WTC11 (cell line): Measurements from ENCODE around the gene ARHGEF1. TPM values are rescaled to one million over a fixed set of nuclear protein-coding genes. Genes with fewer than 3 reads are reported as not detected.
A peak's percentile ranks its signal among the peaks of the same experiment; 100 is the strongest.

Experiments
- ATAC-seq: fragments of 200-7000 bp; cut with Tn5 transposase; 2 replicates; pipeline ENCODE4 v1.10.0; 2021; ENCODE audit warnings: mild to moderate bottlenecking, moderate library complexity
- CTCF ChIA-PET: fragments of 300-600 bp; sonication (Branson Sonifier 250); formaldehyde crosslinking; loops from one replicate; lab custom pipeline; 2021; ENCODE audit warnings: antibody characterized with exemption; lab: Charles Lee
- POLR2A ChIA-PET: fragments of 350-600 bp; sonication (Branson Sonifier 250); formaldehyde crosslinking; loops from one replicate; lab custom pipeline; 2021; ENCODE audit warnings: antibody characterized with exemption; lab: Charles Lee
- DNase-seq: peaks from one replicate; pipeline ENCODE4 v3.0.0; 2021; ENCODE audit warnings: low spot score
- H3K27ac Mint-ChIP-seq: 2 replicates; pipeline ENCODE4 v1.8.0; 2021; ENCODE audit warnings: mixed read lengths
- H3K27me3 Mint-ChIP-seq: 2 replicates; pipeline ENCODE4 v1.8.0; 2021; ENCODE audit warnings: low read depth, mild to moderate bottlenecking, moderate library complexity, mixed read lengths
- H3K36me3 Mint-ChIP-seq: 2 replicates; pipeline ENCODE4 v1.8.0; 2021; ENCODE audit warnings: mixed read lengths
- H3K4me1 Mint-ChIP-seq: 2 replicates; pipeline ENCODE4 v1.8.0; 2022; ENCODE audit warnings: mixed read lengths
- H3K4me3 Mint-ChIP-seq: 2 replicates; pipeline ENCODE4 v1.8.0; 2021; ENCODE audit warnings: mild to moderate bottlenecking, moderate library complexity, mixed read lengths
- H3K9me3 Mint-ChIP-seq: 2 replicates; pipeline ENCODE4 v1.8.0; 2021; ENCODE audit warnings: mixed read lengths
- EMX1 ChIP-seq: fragments of 250-450 bp; sonication (Bioruptor Pico); IDR thresholded peaks from 2 replicates; pipeline ENCODE4 v1.8.0; 2021; ENCODE audit warnings: mild to moderate bottlenecking
- KAT7 ChIP-seq: sonication (generic); formaldehyde crosslinking; IDR thresholded peaks from 2 replicates; pipeline ENCODE4 v1.8.1; 2023; ENCODE audit warnings: missing genetic modification reagents, mild to moderate bottlenecking, borderline replicate concordance
- MYBL2 ChIP-seq: sonication (generic); formaldehyde crosslinking; IDR thresholded peaks from 2 replicates; pipeline ENCODE4 v1.8.1; 2023; ENCODE audit warnings: mild to moderate bottlenecking, moderate library complexity, missing genetic modification reagents
- NFE2L1 ChIP-seq: sonication (generic); formaldehyde crosslinking; IDR thresholded peaks from 2 replicates; pipeline ENCODE4 v1.8.1; 2023; ENCODE audit warnings: missing genetic modification reagents
- NFYB ChIP-seq: sonication (generic); formaldehyde crosslinking; conservative IDR thresholded peaks from 2 replicates; pipeline ENCODE4 v1.8.0; 2022; ENCODE audit warnings: low read depth, missing genetic modification reagents
- NR2C2 ChIP-seq: sonication (generic); formaldehyde crosslinking; IDR thresholded peaks from 2 replicates; pipeline ENCODE4 v1.8.0; 2022; ENCODE audit warnings: mild to moderate bottlenecking, missing genetic modification reagents
- NR3C1 ChIP-seq: sonication (generic); formaldehyde crosslinking; conservative IDR thresholded peaks from 2 replicates; pipeline ENCODE4 v1.8.1; 2023; ENCODE audit warnings: low read depth, mild to moderate bottlenecking, missing genetic modification reagents
- OVOL2 ChIP-seq: fragments of 250-450 bp; sonication (Bioruptor Pico); IDR thresholded peaks from 2 replicates; pipeline ENCODE4 v1.9.0; 2021; ENCODE audit warnings: mild to moderate bottlenecking, borderline replicate concordance
- SMAD3 ChIP-seq: sonication (generic); formaldehyde crosslinking; IDR thresholded peaks from 2 replicates; pipeline ENCODE4 v1.8.0; 2022; ENCODE audit warnings: missing genetic modification reagents, mild to moderate bottlenecking, borderline replicate concordance
- SP1 ChIP-seq: sonication (generic); formaldehyde crosslinking; conservative IDR thresholded peaks from 2 replicates; pipeline ENCODE4 v1.8.1; 2022; ENCODE audit warnings: missing genetic modification reagents
- TCF7 ChIP-seq: sonication (generic); formaldehyde crosslinking; IDR thresholded peaks from 2 replicates; pipeline ENCODE4 v1.8.0; 2022; ENCODE audit warnings: mild to moderate bottlenecking, low read depth, missing genetic modification reagents, moderate library complexity
- TEAD1 ChIP-seq: sonication (generic); formaldehyde crosslinking; IDR thresholded peaks from 2 replicates; pipeline ENCODE4 v1.8.0; 2022; ENCODE audit warnings: mild to moderate bottlenecking, missing genetic modification reagents
- TP53 ChIP-seq: sonication (generic); formaldehyde crosslinking; IDR thresholded peaks from 2 replicates; pipeline ENCODE4 v1.8.1; 2023; ENCODE audit warnings: mild to moderate bottlenecking, missing genetic modification reagents
- ZNF671 ChIP-seq: fragments of 250-450 bp; sonication (Bioruptor Pico); IDR thresholded peaks from 2 replicates; pipeline ENCODE4 v1.8.0; 2021; ENCODE audit warnings: mild to moderate bottlenecking
- total RNA-seq: library from RNA; stranded (reverse); gene quantifications from 3 replicates; pipeline ENCODE4 v1.2.3, GENCODE V29; 2021
- TF ChIP-seq, protein P1 (sequence below): fragments of 250-450 bp; sonication (Bioruptor Pico); IDR thresholded peaks from 2 replicates; pipeline ENCODE4 v1.9.0; 2021; ENCODE audit warnings: mild to moderate bottlenecking
- TF ChIP-seq, protein P2 (sequence below): sonication (generic); formaldehyde crosslinking; IDR thresholded peaks from 2 replicates; pipeline ENCODE4 v1.8.1; 2022; ENCODE audit warnings: missing genetic modification reagents, borderline replicate concordance
- TF ChIP-seq, protein P3 (sequence below): sonication (generic); formaldehyde crosslinking; IDR thresholded peaks from 2 replicates; pipeline ENCODE4 v1.8.1; 2023; ENCODE audit warnings: mild to moderate bottlenecking, missing genetic modification reagents, moderate library complexity
- TF ChIP-seq, protein P4 (sequence below): sonication (generic); formaldehyde crosslinking; IDR thresholded peaks from 2 replicates; pipeline ENCODE4 v1.8.1; 2023; ENCODE audit warnings: mild to moderate bottlenecking, missing genetic modification reagents, moderate library complexity
- TF ChIP-seq, protein P5 (sequence below): sonication (generic); formaldehyde crosslinking; IDR thresholded peaks from 2 replicates; pipeline ENCODE4 v1.8.1; 2022; ENCODE audit warnings: mild to moderate bottlenecking, moderate library complexity, missing genetic modification reagents

The ARHGEF1 gene
- total RNA-seq, 1 experiment from 2014 or later, result 102 TPM

DNA sequence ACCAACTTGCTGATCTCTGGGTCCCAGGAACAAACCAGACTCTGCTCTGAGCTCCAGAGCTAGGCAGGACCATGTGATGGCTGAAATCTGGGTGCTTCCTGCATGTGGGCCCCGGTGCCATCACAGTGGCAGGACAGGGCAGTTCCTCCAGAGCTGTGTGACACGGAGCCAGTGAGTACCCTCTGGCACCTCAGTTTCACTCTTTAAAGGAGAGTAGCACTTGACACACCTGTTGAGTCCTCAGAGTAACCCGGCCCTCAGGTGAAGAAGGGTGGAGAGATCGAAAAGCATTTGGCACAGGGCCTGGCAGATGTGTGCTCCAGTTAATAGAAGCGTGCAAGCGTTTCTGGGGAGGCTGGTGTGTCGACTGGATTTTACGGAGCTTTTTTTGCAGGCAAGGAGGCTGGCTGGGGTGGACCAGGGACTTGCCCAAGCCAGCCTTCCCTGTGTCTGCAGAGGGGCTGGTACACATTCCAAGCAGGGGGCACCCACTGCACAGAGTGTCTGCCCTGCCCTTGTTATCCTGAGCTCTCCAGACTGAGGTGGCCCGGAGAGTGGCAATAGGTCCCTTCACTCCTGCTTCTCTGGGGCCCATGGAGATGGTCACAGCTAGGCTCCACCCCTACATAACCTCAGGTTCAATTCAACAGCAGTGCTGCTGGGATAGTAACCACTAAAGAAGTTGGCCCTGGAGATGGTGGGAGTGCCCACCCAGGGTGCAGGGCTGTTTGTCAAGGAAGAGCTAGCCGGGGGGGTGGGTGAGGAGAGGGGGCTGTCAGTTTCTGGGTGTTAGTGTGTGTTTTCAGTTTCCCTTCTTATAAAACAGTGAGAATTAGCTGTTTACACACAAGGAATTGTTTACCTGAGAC lies 14.6 kb upstream of the ARHGEF1 start:
- Mint-ChIP-seq H3K9me3 (no peaks in the 10 kb centered on the region), H3K27me3 (no peaks in the 10 kb centered on the region), H3K4me1 (peaks cover 30% of the 10 kb centered on the region), H3K4me3 (no peak overlapping the region), H3K36me3 (peaks cover 69% of the 10 kb centered on the region), H3K27ac (peak overlapping the region; percentile 97)
- DNase-seq, result no peak
- CTCF ChIA-PET, result interaction anchor here (0.6 kb wide), 1 partner anchor 167 kb away, joined by 3 read pairs; no protein-coding TSS in a partner anchor
- ATAC-seq, result no peak
- POLR2A ChIA-PET, result interaction anchor here (1.2 kb wide), 1 partner anchor 8 kb away, joined by 13 read pairs; the partner anchor contains the start of gene RPS19
- TF ChIP-seq, protein P1, sequence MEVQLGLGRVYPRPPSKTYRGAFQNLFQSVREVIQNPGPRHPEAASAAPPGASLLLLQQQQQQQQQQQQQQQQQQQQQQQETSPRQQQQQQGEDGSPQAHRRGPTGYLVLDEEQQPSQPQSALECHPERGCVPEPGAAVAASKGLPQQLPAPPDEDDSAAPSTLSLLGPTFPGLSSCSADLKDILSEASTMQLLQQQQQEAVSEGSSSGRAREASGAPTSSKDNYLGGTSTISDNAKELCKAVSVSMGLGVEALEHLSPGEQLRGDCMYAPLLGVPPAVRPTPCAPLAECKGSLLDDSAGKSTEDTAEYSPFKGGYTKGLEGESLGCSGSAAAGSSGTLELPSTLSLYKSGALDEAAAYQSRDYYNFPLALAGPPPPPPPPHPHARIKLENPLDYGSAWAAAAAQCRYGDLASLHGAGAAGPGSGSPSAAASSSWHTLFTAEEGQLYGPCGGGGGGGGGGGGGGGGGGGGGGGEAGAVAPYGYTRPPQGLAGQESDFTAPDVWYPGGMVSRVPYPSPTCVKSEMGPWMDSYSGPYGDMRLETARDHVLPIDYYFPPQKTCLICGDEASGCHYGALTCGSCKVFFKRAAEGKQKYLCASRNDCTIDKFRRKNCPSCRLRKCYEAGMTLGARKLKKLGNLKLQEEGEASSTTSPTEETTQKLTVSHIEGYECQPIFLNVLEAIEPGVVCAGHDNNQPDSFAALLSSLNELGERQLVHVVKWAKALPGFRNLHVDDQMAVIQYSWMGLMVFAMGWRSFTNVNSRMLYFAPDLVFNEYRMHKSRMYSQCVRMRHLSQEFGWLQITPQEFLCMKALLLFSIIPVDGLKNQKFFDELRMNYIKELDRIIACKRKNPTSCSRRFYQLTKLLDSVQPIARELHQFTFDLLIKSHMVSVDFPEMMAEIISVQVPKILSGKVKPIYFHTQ, result no peak
- TF ChIP-seq TP53 (CRISPR knock-in tag), result no peak
- peak; percentile 10; the same call in 1 of the 2 replicates for TF ChIP-seq ZNF671 (CRISPR knock-in tag)
- TF ChIP-seq, protein P2, sequence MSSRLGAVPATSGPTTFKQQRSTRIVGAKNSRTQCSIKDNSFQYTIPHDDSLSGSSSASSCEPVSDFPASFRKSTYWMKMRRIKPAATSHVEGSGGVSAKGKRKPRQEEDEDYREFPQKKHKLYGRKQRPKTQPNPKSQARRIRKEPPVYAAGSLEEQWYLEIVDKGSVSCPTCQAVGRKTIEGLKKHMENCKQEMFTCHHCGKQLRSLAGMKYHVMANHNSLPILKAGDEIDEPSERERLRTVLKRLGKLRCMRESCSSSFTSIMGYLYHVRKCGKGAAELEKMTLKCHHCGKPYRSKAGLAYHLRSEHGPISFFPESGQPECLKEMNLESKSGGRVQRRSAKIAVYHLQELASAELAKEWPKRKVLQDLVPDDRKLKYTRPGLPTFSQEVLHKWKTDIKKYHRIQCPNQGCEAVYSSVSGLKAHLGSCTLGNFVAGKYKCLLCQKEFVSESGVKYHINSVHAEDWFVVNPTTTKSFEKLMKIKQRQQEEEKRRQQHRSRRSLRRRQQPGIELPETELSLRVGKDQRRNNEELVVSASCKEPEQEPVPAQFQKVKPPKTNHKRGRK (CRISPR knock-in tag), result no peak
- no peak for TF ChIP-seq NFE2L1 (CRISPR knock-in tag)
- TF ChIP-seq, protein P3, sequence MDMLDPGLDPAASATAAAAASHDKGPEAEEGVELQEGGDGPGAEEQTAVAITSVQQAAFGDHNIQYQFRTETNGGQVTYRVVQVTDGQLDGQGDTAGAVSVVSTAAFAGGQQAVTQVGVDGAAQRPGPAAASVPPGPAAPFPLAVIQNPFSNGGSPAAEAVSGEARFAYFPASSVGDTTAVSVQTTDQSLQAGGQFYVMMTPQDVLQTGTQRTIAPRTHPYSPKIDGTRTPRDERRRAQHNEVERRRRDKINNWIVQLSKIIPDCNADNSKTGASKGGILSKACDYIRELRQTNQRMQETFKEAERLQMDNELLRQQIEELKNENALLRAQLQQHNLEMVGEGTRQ (CRISPR knock-in tag), result no peak
- no peak for TF ChIP-seq TCF7 (CRISPR knock-in tag)

DNA sequence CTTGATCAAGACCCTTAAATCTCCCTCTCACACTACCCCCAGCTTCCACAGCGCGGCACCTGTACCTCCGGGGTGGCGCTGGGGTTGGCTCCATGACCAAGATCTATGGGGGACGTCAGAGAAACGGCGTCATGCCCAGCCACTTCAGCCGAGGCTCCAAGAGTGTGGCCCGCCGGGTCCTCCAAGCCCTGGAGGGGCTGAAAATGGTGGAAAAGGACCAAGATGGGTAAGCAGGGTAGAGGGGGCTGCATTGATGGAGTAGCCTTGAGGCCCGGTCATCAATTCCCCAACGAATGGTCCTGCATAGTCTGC lies 14.0 kb upstream of the ARHGEF1 start:
- DNase-seq (no peak), ATAC-seq (no peak)
- no peak for TF ChIP-seq KAT7
- TF ChIP-seq NFE2L1 (CRISPR knock-in tag), result no peak
- Mint-ChIP-seq H3K27me3 (no peaks in the 10 kb centered on the region), H3K4me1 (peaks cover 28% of the 10 kb centered on the region), H3K4me3 (no peak overlapping the region), H3K27ac (peak overlapping the region; percentile 82; the same call in 1 of the 2 replicates), H3K9me3 (no peaks in the 10 kb centered on the region), H3K36me3 (peaks cover 65% of the 10 kb centered on the region)
- ChIA-PET POLR2A (interaction anchor here (1.2 kb wide), 1 partner anchor 9 kb away, joined by 13 read pairs; the partner anchor contains the start of gene RPS19), CTCF (no interaction called here)

DNA sequence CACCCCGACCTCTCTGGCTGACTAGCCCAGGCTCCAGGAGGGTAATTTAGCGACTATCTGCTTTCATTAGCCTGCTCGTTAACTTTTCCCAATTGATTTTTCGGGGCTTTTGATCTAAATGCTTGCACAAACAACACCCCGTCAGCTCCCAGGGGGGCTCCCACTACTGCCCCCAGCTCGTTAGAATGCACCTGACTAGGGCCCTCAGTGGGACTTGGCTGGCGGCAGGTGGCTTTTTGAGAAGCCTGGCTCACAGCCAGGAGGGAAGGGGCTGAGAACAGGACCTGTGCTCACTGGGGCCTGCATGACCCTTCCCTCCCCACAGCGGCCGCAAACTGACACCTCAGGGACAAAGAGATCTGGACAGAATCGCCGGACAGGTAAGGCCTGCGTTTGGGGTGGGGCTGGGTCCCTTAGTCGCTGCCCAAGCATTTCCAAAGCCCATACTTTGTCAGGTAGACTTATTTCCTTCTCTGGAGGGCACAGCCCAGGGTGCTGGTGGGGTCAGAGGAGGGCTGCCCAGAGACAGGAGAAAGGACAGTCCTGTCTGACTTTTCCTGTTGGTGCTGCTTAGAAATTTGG lies 13.5 kb upstream of the ARHGEF1 start:
- CTCF ChIA-PET, result no interaction called here

More for the DNA sequence above, 13.5 kb upstream of the ARHGEF1 start:
- no peak for ATAC-seq
- TF ChIP-seq NR3C1 (CRISPR knock-in tag), result no peak
- no peak for TF ChIP-seq EMX1 (CRISPR knock-in tag)
- no peak for TF ChIP-seq SMAD3 (CRISPR knock-in tag)
- TF ChIP-seq SP1, result no peak
- TF ChIP-seq TP53 (CRISPR knock-in tag), result no peak
- TF ChIP-seq, protein P4, sequence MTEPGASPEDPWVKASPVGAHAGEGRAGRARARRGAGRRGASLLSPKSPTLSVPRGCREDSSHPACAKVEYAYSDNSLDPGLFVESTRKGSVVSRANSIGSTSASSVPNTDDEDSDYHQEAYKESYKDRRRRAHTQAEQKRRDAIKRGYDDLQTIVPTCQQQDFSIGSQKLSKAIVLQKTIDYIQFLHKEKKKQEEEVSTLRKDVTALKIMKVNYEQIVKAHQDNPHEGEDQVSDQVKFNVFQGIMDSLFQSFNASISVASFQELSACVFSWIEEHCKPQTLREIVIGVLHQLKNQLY, result no peak
- no peak for TF ChIP-seq NFYB (CRISPR knock-in tag)
- no peak for TF ChIP-seq NR2C2
- TF ChIP-seq OVOL2 (CRISPR knock-in tag), result no peak
- no peak for TF ChIP-seq MYBL2 (CRISPR knock-in tag)
- TF ChIP-seq, protein P5, sequence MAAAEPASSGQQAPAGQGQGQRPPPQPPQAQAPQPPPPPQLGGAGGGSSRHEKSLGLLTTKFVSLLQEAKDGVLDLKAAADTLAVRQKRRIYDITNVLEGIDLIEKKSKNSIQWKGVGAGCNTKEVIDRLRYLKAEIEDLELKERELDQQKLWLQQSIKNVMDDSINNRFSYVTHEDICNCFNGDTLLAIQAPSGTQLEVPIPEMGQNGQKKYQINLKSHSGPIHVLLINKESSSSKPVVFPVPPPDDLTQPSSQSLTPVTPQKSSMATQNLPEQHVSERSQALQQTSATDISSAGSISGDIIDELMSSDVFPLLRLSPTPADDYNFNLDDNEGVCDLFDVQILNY (CRISPR knock-in tag), result no peak
- no peak for TF ChIP-seq TEAD1 (CRISPR knock-in tag)
- TF ChIP-seq, all 79 proteins: peak for 0
- Mint-ChIP-seq H3K36me3 (peaks cover 59% of the 10 kb centered on the region), H3K4me1 (peaks cover 22% of the 10 kb centered on the region), H3K9me3 (no peaks in the 10 kb centered on the region), H3K27ac (no peak overlapping the region), H3K27me3 (no peaks in the 10 kb centered on the region), H3K4me3 (no peak overlapping the region)
- POLR2A ChIA-PET, result interaction anchor here (1.2 to 4.3 kb wide), 2 partner anchors 9 kb away, joined by 13 to 30 read pairs; partner anchors contain the start of gene RPS19
- DNase-seq, result no peak
